ENCODE measurements around the gene ABTB2.

Gene ABTB2

DNA sequence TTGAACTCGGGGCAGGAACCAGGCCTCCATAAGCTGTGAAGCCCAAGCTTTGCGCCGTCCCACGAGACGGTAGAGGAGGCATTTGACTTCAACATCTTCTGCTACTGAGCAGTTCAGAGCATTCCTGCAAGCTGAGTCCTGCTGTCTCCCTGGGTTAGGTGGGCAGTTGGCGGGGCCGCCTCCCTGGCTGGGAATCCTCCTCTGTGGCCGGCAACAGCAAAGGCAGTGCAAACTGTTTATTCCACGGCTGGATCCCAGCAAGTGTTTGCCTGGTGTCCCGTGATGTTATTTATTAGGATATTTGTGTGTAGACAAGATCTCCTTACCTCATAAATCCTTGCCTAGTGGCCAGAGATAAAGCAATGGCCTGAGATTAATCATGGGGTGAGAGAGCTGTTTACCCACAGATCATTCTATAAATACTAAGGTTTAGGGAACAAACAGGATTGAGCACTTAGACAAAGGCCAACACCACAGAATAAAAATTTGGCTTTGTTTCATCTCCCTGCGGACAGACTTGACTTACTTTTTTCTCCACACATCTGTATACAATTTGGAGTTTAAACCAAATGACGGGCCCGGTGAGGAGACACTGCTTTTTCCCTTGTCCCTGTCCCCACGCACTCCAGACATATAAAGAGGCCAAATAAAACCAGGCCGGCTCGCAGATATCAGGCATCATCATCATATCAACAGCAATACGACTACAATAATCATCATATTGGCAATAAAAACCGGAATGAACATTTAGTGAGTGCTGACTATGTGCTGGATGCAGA lies 189.0 kb downstream of the ABTB2 start:
- DNase-seq (ENCODE audit: low read depth, low spot score), result no peak
- H3K4me3 ChIP-seq (ENCODE audit: low read length), result no peak overlapping the region

GRCh38 chr11:34167961-34168360 lies 189.8 kb downstream of the ABTB2 start:
- H3K4me3 ChIP-seq (ENCODE audit: low read length), result no peak overlapping the region
- DNase-seq (ENCODE audit: low read depth, low spot score), result no peak

- H3K4me3 ChIP-seq (ENCODE audit: low read length), result no peak overlapping the region
- no peak for DNase-seq (ENCODE audit: low read depth, low spot score)
Observed at GRCh38 chr11:34166806-34167740, 190.7 kb downstream of the ABTB2 start.

DNA sequence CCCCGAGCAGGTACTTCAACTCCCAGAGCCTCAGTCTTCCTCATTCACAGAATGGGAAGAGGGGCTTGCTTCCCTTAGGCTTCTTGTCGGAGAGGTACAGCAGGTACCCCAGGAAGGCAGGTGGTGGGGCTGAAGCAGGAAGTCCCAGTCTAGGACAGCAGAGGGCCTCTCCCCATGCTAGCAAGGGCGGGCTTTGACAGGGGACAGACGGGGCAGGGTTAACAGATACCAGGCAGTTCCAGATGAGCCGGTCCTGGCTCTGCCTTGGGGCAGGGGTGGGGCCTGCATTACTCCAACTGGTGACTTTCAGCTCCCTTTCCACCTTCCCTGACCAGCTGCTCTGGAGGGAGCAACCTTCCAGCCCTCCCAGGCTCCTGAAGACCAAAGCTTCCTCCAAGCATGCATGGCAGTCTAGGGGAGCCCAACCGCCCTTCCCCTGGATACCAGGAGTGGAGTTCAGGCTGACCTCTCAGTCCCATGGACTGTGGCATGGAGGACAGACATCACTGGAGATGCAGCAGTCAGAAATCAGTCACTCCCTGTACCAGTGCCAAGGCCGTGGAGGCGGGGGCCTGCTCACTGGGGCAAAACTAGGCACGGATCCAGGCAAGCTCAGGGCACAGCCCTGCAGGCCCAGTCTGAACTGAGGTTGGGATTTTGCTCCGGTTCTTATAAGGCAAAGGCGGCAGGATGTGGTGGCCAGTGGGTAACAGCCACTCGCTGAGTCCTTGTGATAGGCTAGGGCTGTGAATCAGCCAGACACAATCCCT lies 191.8 kb downstream of the ABTB2 start:
- H3K4me3 ChIP-seq (ENCODE audit: low read length), result no peak overlapping the region
- DNase-seq (ENCODE audit: low read depth, low spot score), result no peak

DNA sequence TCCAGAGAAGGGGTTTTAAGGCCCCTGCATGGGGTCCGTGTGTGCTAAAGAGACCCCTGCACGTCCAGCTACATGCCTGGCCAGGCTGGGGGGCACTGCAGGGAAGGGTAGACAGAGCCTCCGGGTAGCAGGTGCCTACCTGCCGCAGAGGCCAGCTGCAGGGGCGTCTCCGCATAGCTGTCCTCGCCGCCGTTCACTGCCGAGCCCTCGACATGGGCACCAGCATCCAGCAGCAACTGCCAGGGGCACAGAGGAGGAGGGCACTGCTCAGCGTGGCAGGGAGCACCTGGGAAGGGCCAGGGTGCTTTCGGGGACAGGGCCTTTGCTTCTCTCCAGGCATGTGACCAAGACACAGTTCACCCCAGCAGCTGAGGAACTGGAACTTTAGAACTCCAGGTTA lies 192.7 kb downstream of the ABTB2 start:
- no peak for DNase-seq (ENCODE audit: low read depth, low spot score)
- no peak overlapping the region for H3K4me3 ChIP-seq (ENCODE audit: low read length)

DNA sequence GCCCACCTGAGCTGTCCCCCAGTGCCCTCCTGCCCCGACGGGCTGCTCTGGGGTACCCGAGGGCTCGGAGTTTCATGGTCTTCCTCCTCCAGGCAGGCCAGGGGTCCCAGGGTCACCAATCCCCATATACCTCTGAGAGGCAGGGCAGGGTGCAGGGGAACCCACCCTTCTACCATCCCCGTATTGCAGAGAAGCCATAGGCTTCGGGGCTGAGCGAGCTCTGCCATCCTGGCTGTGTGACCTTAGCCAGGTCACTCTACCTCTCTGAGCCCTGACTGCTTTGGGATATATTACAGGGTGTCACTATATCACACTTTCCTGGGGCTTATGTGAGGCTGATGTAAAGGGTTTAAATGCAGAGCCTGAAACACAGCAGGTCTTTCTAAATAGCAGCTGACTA lies 195.0 kb downstream of the ABTB2 start:
- no peak overlapping the region for H3K4me3 ChIP-seq (ENCODE audit: low read length)
- DNase-seq (ENCODE audit: low read depth, low spot score), result no peak

DNA sequence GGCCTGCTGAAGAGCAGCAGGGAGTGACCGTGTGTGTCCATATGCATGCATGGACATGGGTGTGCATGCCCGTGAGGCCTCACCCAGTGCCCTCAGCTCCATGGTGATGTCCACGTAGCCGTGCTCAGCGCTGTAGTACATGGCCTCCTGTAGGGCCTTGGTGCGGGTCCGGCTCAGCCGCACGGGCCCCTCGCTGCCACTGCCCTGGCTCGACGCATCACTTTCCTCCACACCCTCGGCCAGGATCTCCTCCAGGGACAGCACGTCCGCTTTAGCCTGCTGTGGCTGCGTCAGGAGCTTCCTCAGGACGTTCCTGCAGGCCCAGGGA lies 195.4 kb downstream of the ABTB2 start:
- no peak overlapping the region for H3K4me3 ChIP-seq (ENCODE audit: low read length)

DNA sequence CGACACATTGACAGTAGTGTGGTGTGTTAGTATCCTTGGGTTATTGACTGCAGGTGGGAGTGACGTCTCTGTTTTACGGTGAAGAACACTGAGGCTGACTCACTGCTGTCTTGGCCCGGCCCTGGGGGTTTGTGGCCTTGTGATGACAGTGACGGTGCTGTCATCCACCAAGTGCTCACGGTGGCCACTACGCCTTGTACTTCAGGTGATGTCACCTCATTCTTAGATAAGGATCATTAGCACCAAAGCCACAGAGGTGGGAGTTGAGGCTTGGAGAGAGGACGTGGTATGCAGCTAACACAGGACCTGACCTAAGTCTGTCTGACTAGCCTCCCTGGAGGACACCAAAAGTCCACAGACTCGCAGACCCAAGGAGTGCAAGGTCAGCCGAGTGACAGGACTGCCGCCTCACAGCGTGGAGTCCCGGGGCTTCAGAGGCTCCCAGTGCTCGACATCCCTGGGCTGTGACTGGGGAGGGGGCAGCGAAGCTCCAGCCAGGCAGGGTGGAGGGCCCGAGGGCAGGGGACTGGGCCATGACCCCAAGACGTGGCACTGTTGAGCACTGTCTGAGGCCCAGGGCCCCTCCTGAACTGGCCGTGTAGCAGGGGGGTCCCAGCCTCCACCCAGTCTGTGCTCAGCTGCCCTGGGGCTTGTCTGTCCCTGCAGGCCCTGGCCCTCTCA lies 195.9 kb downstream of the ABTB2 start:
- H3K4me3 ChIP-seq (ENCODE audit: low read length), result no peak overlapping the region
- no peak for DNase-seq (ENCODE audit: low read depth, low spot score)

More for the DNA sequence above, 195.4 kb downstream of the ABTB2 start:
- DNase-seq (ENCODE audit: low read depth, low spot score), result no peak

GRCh38 chr11:34161361-34161760 lies 196.4 kb downstream of the ABTB2 start:
- H3K4me3 ChIP-seq (ENCODE audit: low read length), result no peak overlapping the region
- DNase-seq (ENCODE audit: low read depth, low spot score), result no peak

- no peak overlapping the region for H3K4me3 ChIP-seq (ENCODE audit: low read length)
- no peak for DNase-seq (ENCODE audit: low read depth, low spot score)
Observed at GRCh38 chr11:34160791-34161190, 197.0 kb downstream of the ABTB2 start.

- no peak overlapping the region for H3K4me3 ChIP-seq (ENCODE audit: low read length)
- DNase-seq (ENCODE audit: low read depth, low spot score), result no peak
Observed at GRCh38 chr11:34160049-34160721, 197.6 kb downstream of the ABTB2 start.

DNA sequence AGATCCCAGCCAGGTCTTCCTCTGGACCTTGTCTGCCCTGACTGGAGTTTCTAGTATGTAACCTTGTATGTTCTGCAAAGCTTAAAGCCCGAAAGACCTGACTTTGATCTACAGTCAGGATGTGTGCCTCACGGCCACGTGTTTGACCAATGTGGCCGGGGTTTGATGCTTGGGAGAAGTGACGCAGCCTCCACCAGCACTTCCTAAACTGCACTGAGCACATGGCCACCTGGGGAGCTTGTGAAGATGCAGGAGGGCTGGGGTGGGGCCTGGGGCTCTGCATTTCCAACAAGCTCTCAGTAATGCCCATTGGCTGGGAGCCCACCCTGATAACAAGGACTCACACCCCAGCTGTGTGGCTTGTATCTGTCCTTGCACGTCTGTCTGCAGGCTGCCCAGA lies 199.1 kb downstream of the ABTB2 start:
- DNase-seq (ENCODE audit: low read depth, low spot score), result no peak
- H3K4me3 ChIP-seq (ENCODE audit: low read length), result no peak overlapping the region

DNA sequence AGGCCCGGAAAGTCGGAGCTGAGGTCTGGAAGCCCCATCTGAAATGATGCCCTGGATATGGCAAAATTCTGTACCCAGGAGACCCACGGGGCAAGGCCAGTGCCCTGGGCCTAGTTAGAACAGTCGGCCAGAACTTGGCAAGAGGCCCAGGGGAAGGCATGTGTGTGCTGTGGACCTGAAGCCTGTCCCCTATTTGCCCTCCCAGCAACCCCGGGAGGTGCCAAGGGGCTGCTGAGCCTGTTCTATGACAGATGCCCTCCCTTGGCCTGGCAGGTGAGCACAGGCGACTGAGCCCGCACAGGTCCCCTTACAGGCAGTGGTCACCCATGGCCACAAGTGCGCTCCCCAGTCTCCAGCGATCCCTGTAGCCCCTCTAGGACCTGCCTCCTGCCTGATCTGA lies 200.6 kb downstream of the ABTB2 start:
- DNase-seq (ENCODE audit: low read depth, low spot score), result no peak
- H3K4me3 ChIP-seq (ENCODE audit: low read length), result no peak overlapping the region

- no peak for DNase-seq (ENCODE audit: low read depth, low spot score)
- no peak overlapping the region for H3K4me3 ChIP-seq (ENCODE audit: low read length)
Observed at GRCh38 chr11:34155757-34156062, 202.1 kb downstream of the ABTB2 start.

- H3K4me3 ChIP-seq (ENCODE audit: low read length), result no peak overlapping the region
Observed at GRCh38 chr11:34155057-34155756, 202.6 kb downstream of the ABTB2 start.

DNA sequence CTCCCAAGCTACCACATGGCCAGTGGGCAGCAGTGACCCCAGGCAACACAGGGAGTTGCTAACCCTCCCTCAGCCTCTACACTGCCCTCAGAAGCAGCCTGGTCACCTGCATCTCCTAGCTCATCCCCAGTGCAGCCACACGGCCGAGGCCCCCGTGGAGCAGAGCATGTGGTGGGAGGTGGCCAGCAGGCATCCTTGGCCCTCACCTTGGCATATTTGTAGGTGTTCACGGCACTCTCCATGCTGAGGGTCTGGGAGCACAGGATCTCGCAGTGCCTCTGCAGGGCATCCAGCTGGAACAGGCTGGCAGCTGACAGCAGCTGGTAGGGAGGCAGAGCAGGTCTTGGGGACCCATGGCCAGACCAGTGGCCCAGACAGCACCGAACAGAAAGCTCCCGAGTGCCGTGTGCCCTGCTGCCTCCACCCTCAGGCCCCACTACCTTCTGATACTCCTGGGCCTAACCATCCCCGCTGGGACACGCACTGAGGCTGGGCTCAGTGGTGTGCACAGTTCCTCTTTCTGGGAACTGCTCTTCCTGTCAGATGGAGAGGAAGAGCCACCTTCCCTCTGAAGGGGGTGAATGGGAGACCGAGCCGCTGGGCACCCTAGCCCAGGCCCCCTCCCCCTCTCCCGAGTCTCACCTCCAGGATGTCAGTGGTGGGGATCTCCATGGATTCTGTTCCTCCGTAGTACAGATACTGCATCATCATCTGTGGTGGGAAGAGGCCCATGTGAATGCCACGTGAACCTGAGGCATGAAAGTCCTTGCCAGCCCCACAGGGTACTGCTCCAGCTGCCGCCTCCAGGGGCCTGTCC lies 203.5 kb downstream of the ABTB2 start:
- H3K4me3 ChIP-seq (ENCODE audit: low read length), result no peak overlapping the region
- no peak for DNase-seq (ENCODE audit: low read depth, low spot score)

More at GRCh38 chr11:34155057-34155756, 202.6 kb downstream of the ABTB2 start:
- DNase-seq (ENCODE audit: low read depth, low spot score), result no peak

Measured in Jurkat, Clone E6-1 (cell line).